Panc1 (cell line): ENCODE measurements around the gene SMG6.

Experiments used
- CTCF ChIP-seq: fragments of 450-650 bp; IDR thresholded peaks from 2 replicates; pipeline ENCODE4 v1.5.1; 2017; ENCODE audit warnings: mild to moderate bottlenecking
- POLR2AphosphoS5 ChIP-seq: IDR thresholded peaks from 2 replicates; pipeline ENCODE4 v1.6.1; 2012; ENCODE audit warnings: mild to moderate bottlenecking, low read depth, low read length, moderate library complexity
- REST ChIP-seq, 2 experiments: IDR thresholded peaks; 2 replicates each; pipeline ENCODE4 v1.6.1; 2011 to 2012; ENCODE audit warnings: low read depth in 2 of 2, control low read depth in 1 of 2, low read length in 1 of 2, mild to moderate bottlenecking in 1 of 2, moderate library complexity in 1 of 2; ENCODE audit not compliant: insufficient read depth in 1 of 2
- SIN3A ChIP-seq: IDR thresholded peaks from 2 replicates; pipeline ENCODE4 v1.6.1; 2012; ENCODE audit warnings: low read depth, mild to moderate bottlenecking, low read length, moderate library complexity, borderline replicate concordance; ENCODE audit not compliant: insufficient read depth
- TCF7L2 ChIP-seq: IDR thresholded peaks from 2 replicates; pipeline ENCODE4 v1.6.1; 2011; ENCODE audit warnings: mild to moderate bottlenecking, low read depth, low read length, inconsistent platforms

GRCh38 chr17:2071024-2071385 is 232.6 kb downstream of the SMG6 start:
- no peak for TF ChIP-seq CTCF
- TF ChIP-seq SIN3A, result no peak
- no peak for TF ChIP-seq POLR2AphosphoS5
- no peak for TF ChIP-seq TCF7L2
- no peak for TF ChIP-seq REST (IDR thresholded peaks at IDR 0.05; ENCODE audit: insufficient read depth in 1 of 2, low read depth in 2 of 2, low read length in 1 of 2)
